Gastrocnemius medialis (tissue), 4 donors: Measurements from ENCODE around the gene ASB2.
A peak's percentile ranks its signal among the peaks of the same experiment; 100 is the strongest.

Experiments
- POLR2A ChIP-seq, 2 donors: fragments of 450-650 bp; IDR thresholded peaks; one replicate each; pipeline ENCODE4 v1.6.1; 2017; ENCODE audit warnings: antibody characterized with exemption in 2 of 2, mild to moderate bottlenecking in 2 of 2, moderate library complexity in 2 of 2
- TF ChIP-seq, protein P1 (sequence below), 5 experiments: fragments of 450-650 bp in 3 of 5; fragments of 200-600 bp in 2 of 5; sonication (generic) in 2 of 5; IDR thresholded peaks in 4 of 5; conservative IDR thresholded peaks in 1 of 5; 1 replicate in 4 of 5; 2 replicates in 1 of 5; pipeline ENCODE4 v1.5.1; 2016 to 2019; ENCODE audit warnings: antibody characterized with exemption in 5 of 5, mild to moderate bottlenecking in 3 of 5, moderate library complexity in 3 of 5

DNA sequence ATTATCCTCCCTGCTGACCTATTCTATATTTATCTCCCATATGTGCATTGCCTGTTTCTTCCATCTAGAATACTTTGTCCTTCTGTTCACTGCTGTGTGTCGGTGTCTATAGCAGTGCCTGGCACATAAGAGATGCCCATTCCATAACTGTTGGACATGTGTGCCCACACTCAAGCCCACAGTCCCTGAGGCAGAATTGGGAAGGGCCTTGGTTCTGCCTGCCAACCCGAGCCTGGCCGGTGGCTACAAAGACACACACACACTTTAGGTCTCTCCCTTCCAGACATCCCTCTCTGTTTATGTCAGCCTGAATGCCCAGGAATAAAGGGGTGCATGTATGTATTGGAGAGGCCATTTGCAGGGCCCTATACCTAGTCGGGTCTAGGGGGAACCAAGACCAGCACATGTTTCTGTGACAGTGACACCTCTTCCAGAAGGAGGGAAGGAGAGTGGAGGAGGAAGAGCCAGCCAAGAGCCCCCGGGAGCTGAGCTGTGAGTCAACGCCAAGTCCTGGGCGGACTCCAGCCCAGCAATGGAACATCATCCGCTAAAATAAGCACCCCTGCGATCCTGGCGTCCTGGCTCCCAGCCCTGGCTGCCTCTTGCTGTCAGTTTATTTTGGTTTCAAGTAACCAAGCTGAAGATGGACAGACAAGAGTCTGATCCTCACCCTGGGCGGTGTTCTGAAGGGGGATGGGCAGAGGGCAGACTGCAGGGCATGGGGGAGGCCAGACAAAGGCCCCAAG lies 4.3 kb upstream of the ASB2 start:
- TF ChIP-seq, protein P1, sequence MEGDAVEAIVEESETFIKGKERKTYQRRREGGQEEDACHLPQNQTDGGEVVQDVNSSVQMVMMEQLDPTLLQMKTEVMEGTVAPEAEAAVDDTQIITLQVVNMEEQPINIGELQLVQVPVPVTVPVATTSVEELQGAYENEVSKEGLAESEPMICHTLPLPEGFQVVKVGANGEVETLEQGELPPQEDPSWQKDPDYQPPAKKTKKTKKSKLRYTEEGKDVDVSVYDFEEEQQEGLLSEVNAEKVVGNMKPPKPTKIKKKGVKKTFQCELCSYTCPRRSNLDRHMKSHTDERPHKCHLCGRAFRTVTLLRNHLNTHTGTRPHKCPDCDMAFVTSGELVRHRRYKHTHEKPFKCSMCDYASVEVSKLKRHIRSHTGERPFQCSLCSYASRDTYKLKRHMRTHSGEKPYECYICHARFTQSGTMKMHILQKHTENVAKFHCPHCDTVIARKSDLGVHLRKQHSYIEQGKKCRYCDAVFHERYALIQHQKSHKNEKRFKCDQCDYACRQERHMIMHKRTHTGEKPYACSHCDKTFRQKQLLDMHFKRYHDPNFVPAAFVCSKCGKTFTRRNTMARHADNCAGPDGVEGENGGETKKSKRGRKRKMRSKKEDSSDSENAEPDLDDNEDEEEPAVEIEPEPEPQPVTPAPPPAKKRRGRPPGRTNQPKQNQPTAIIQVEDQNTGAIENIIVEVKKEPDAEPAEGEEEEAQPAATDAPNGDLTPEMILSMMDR (IDR thresholded peaks at IDR 0.05 in 4 of 5, conservative IDR thresholded peaks at IDR 0.05 in 1 of 5): no peak
- peak; percentile 63 to 66 for TF ChIP-seq POLR2A (IDR thresholded peaks at IDR 0.05)
